ENCODE data around the gene SUFU.

SUFU gene

GRCh38 chr10:102538811-102539210, 35.0 kb downstream of the SUFU start:
- no peak for TF ChIP-seq CTCF (IDR thresholded peaks at IDR 0.05)
- no peak for DNase-seq (ENCODE audit: low spot score)
- Histone ChIP-seq H3K27ac (no peak overlapping the region), H3K4me3 (no peak overlapping the region)

DNA sequence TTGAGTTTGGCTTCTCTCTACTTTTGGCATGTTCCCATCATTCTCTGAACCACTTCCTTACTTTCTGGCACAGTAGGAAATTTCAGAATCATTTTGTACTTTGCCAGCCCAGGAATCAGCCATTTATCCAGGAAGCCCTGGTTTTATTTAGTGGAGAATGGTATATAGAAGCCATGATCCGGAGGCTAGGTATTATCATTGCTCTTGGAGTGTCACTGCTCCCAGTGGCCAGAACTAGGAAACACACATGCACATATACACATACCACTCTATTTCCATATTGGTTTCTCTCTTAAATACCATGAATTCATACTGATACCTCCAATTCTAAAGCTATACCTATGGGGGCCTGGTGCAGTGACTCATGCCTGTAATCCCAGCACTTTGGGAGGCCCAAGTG, 36.3 kb downstream of the SUFU start:
- H3K27ac ChIP-seq = no peak overlapping the region
- DNase-seq (ENCODE audit: low spot score) = no peak
- no peak overlapping the region for H3K4me3 ChIP-seq
- no peak for TF ChIP-seq CTCF (IDR thresholded peaks at IDR 0.05)

DNA sequence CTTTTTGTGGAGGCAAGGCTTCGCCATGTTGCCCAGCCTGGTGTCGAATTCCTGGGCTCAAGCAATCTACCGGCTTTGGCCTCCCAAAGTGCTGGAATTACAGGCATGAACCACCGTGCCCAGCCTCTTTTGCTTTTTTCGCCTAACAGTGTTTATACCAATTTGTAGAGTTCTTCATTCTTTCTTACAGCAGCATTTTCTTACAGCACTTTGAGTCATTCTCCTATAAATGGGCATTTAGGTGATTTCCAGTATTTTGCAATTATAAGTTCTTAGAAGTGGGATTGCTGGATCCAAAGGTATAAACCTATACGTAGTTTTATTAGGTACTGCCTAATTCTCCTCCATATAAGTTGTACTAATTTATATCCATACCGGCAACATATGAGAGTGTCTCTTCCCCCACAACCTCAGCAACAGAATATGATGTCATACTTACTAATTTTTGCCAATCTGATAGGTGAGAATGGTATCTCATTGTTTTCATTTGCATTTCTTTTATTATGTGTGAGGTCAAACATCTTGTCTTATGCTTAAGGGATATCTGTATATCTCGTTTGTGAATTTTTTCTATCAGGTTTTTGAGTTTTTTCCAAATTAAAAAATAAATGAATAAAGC, 39.1 kb downstream of the SUFU start:
- Histone ChIP-seq H3K4me3 (no peak overlapping the region), H3K27ac (no peak overlapping the region)
- TF ChIP-seq CTCF (IDR thresholded peaks at IDR 0.05) = no peak
- peak; percentile 9 for DNase-seq (ENCODE audit: low spot score)

GRCh38 chr10:102545265-102545871, 41.6 kb downstream of the SUFU start:
- no peak for TF ChIP-seq CTCF (IDR thresholded peaks at IDR 0.05)
- Histone ChIP-seq H3K27ac (no peak overlapping the region), H3K4me3 (no peak overlapping the region)
- peak; percentile 31 for DNase-seq (ENCODE audit: low spot score)

GRCh38 chr10:102545997-102546396, 42.2 kb downstream of the SUFU start:
- no peak for TF ChIP-seq CTCF (IDR thresholded peaks at IDR 0.05)
- peak; percentile 45 for DNase-seq (ENCODE audit: low spot score)
- no peak overlapping the region for H3K27ac ChIP-seq
- H3K4me3 ChIP-seq = no peak overlapping the region

GRCh38 chr10:102546606-102547320, 43.0 kb downstream of the SUFU start:
- Histone ChIP-seq H3K27ac (no peak overlapping the region), H3K4me3 (no peak overlapping the region)
- no peak for TF ChIP-seq CTCF (IDR thresholded peaks at IDR 0.05)
- DNase-seq (ENCODE audit: low spot score) = peak; percentile 52

GRCh38 chr10:102549549-102549948, 45.8 kb downstream of the SUFU start:
- no peak overlapping the region for H3K4me3 ChIP-seq
- no peak for TF ChIP-seq CTCF (IDR thresholded peaks at IDR 0.05)
- no peak for DNase-seq (ENCODE audit: low spot score)
- H3K27ac ChIP-seq = peak overlapping the region; percentile 39 to 65
